Colonic mucosa (tissue), 4 donors: ENCODE results near the gene SEL1L3. TPM values are rescaled to one million over a fixed set of nuclear protein-coding genes. Genes with fewer than 3 reads are reported as not detected.

Experiments
- DNase-seq: peaks from one replicate; pipeline ENCODE4 v3.0.0-alpha.2; 2020
- H3K27ac ChIP-seq: fragments of 200-600 bp; one replicate; pipeline ENCODE4 v1.8.0; 2021
- H3K27me3 ChIP-seq: fragments of 200-600 bp; one replicate; pipeline ENCODE4 v1.8.0; 2021
- H3K36me3 ChIP-seq: fragments of 200-600 bp; one replicate; pipeline ENCODE4 v1.8.0; 2021
- H3K4me1 ChIP-seq: fragments of 200-600 bp; one replicate; pipeline ENCODE4 v1.8.0; 2021; ENCODE audit warnings: mild to moderate bottlenecking
- H3K4me3 ChIP-seq: fragments of 200-600 bp; one replicate; pipeline ENCODE4 v1.8.0; 2021
- H3K9ac ChIP-seq, 2 donors: one replicate each; pipeline ENCODE4 v1.7.0; 2013; ENCODE audit warnings: control low read depth in 2 of 2, low read depth in 2 of 2, low read length in 2 of 2
- H3K9me3 ChIP-seq: fragments of 200-600 bp; one replicate; pipeline ENCODE4 v1.8.0; 2021
- intact Hi-C: fragments of 100-400 bp; cut with DNase I; formaldehyde crosslinking; loops from one replicate; pipeline ENCODE4 v1.14.1; 2022
- total RNA-seq, 2 donors: library from RNA; stranded (reverse); fragmentation: NEBNext Ultra II Directional in 1 of 2; extraction: Animal tissue kit (Norgen Biotek cat#: 25700) in 1 of 2; gene quantifications; one replicate each; pipeline ENCODE4 v1.2.1, GENCODE V29; 2021
- TF ChIP-seq, protein P1 (sequence below): fragments of 200-600 bp; IDR thresholded peaks from one replicate; pipeline ENCODE4 v1.8.0; 2022; ENCODE audit warnings: antibody characterized with exemption, mild to moderate bottlenecking
- donor health status: healthy.
- donor health status: DM: no; HTN: no; CAD: no.
- donor health status: DM: no; HTN: no; CAD: no.

SEL1L3 gene
- total RNA-seq, 2 donors from 2014 or later: 88.4 to 96.2 TPM

- H3K4me3 ChIP-seq: no peak overlapping the region
- no peaks in the 10 kb centered on the region for H3K36me3 ChIP-seq
These were observed 52.1 kb downstream of the SEL1L3 start for GRCh38 chr4:25810461-25811373.

DNA sequence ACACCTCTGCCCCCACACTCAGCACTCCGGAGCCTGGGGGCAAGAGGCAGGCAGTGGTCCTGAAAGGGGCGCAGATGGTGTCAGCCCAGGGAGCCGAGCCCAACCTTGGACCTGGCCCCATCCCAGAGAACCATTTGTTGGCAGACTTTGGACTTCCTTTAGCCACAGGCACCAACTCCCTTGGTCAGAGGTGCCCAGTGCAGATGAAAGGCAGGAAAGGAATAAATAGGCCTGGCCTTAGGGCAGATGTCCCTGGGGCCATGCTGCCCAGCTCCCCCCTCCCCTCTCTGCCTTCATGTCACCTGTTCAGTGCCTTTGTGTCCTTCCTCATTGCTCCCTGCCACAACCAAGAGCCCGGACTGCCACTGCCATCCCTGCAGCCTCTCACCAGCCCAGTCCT is 52.8 kb downstream of the SEL1L3 start:
- Histone ChIP-seq H3K4me3 (no peak overlapping the region), H3K9me3 (no peaks in the 10 kb centered on the region), H3K27me3 (no peaks in the 10 kb centered on the region), H3K36me3 (peaks cover 5% of the 10 kb centered on the region), H3K27ac (no peak overlapping the region), H3K9ac (no peak overlapping the region), H3K4me1 (no peaks in the 10 kb centered on the region)
- intact Hi-C loops: no loop called here
- no peak for DNase-seq
- TF ChIP-seq, protein P1, sequence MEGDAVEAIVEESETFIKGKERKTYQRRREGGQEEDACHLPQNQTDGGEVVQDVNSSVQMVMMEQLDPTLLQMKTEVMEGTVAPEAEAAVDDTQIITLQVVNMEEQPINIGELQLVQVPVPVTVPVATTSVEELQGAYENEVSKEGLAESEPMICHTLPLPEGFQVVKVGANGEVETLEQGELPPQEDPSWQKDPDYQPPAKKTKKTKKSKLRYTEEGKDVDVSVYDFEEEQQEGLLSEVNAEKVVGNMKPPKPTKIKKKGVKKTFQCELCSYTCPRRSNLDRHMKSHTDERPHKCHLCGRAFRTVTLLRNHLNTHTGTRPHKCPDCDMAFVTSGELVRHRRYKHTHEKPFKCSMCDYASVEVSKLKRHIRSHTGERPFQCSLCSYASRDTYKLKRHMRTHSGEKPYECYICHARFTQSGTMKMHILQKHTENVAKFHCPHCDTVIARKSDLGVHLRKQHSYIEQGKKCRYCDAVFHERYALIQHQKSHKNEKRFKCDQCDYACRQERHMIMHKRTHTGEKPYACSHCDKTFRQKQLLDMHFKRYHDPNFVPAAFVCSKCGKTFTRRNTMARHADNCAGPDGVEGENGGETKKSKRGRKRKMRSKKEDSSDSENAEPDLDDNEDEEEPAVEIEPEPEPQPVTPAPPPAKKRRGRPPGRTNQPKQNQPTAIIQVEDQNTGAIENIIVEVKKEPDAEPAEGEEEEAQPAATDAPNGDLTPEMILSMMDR: no peak

More at GRCh38 chr4:25810461-25811373, 52.1 kb downstream of the SEL1L3 start:
- Histone ChIP-seq H3K27ac (no peak overlapping the region), H3K4me1 (no peaks in the 10 kb centered on the region), H3K9me3 (no peaks in the 10 kb centered on the region), H3K9ac (no peak overlapping the region), H3K27me3 (no peaks in the 10 kb centered on the region)
- DNase-seq: no peak
- TF ChIP-seq, protein P1: no peak
- intact Hi-C loops: no loop called here

- DNase-seq: no peak
- Histone ChIP-seq H3K9ac (no peak overlapping the region), H3K4me1 (no peaks in the 10 kb centered on the region), H3K4me3 (no peak overlapping the region), H3K27ac (no peak overlapping the region), H3K27me3 (no peaks in the 10 kb centered on the region), H3K36me3 (peaks cover 5% of the 10 kb centered on the region), H3K9me3 (no peaks in the 10 kb centered on the region)
- intact Hi-C loops: no loop called here
- TF ChIP-seq, protein P1: no peak
These were observed 55.6 kb downstream of the SEL1L3 start for GRCh38 chr4:25807102-25807728.

GRCh38 chr4:25805255-25805860 is 57.4 kb downstream of the SEL1L3 start:
- intact Hi-C loops: no loop called here
- no peak for DNase-seq
- Histone ChIP-seq H3K4me3 (no peak overlapping the region), H3K27ac (no peak overlapping the region), H3K9ac (no peak overlapping the region), H3K4me1 (no peaks in the 10 kb centered on the region), H3K9me3 (no peaks in the 10 kb centered on the region), H3K27me3 (no peaks in the 10 kb centered on the region), H3K36me3 (peaks cover 5% of the 10 kb centered on the region)
- TF ChIP-seq, protein P1: no peak

- H3K4me3 ChIP-seq: no peak overlapping the region
- TF ChIP-seq, protein P1: no peak
- intact Hi-C loops: no loop called here
- H3K27me3 ChIP-seq: no peaks in the 10 kb centered on the region
- H3K9ac ChIP-seq: no peak overlapping the region
- DNase-seq: no peak
- no peak overlapping the region for H3K27ac ChIP-seq
- H3K36me3 ChIP-seq: peaks cover 5% of the 10 kb centered on the region
- no peaks in the 10 kb centered on the region for H3K9me3 ChIP-seq
- no peaks in the 10 kb centered on the region for H3K4me1 ChIP-seq
These were observed 59.0 kb downstream of the SEL1L3 start for GRCh38 chr4:25803720-25804225.
